ENCODE results near the gene NPAT.

DNA sequence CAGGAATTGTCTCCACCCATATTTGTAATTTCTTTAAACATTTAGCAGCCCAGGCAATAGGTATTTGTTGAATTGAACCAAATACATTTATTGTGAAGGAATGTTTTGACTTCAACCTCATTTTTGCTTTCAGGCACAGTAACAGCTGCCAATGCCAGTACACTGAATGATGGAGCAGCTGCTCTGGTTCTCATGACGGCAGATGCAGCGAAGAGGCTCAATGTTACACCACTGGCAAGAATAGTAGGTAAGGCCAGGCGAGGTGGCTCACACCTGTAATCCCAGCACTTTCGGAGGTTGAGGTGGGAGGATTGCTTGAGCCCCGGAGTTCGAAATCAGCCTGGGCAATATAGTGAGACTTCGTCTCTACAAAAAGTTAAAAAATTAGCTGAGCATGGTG is 80.1 kb downstream of the NPAT start:
- TF ChIP-seq POLR2AphosphoS5 (IDR thresholded peaks at IDR 0.05; ENCODE audit: insufficient read depth in 1 of 2, low read depth in 1 of 2), result no peak
- TF ChIP-seq CTCF (IDR thresholded peaks at IDR 0.05), result no peak
- TF ChIP-seq POLR2A (IDR thresholded peaks at IDR 0.05), result no peak
